K562 (cell line): ENCODE results near the gene DSP. TPM values are rescaled to one million over a fixed set of nuclear protein-coding genes. Genes with fewer than 3 reads are reported as not detected.

Experiments used
- C11orf30 ChIP-seq: fragments of 450-650 bp; IDR thresholded peaks from 2 replicates; pipeline ENCODE4 v1.6.1; 2016; ENCODE audit warnings: low read depth, mild to moderate bottlenecking
- CBX1 ChIP-seq: sonication (generic); IDR thresholded peaks from 2 replicates; pipeline ENCODE4 v1.6.1; 2016; ENCODE audit warnings: antibody characterized with exemption, low read depth, mild to moderate bottlenecking
- CBX8 ChIP-seq: fragments of 200-600 bp; sonication (generic); IDR thresholded peaks from 2 replicates; pipeline ENCODE4 v1.6.1; 2012; ENCODE audit warnings: borderline replicate concordance, mixed run types, low read depth, mild to moderate bottlenecking, moderate library complexity, mixed read lengths, low read length, control low read depth, inconsistent platforms; ENCODE audit not compliant: poor library complexity, severe bottlenecking; ENCODE audit errors: extremely low read depth
- HOXB6 ChIP-seq: fragments of 250-450 bp; sonication (Bioruptor Pico); IDR thresholded peaks from 2 replicates; pipeline ENCODE4 v1.5.1; 2022; ENCODE audit warnings: mild to moderate bottlenecking, borderline replicate concordance
- KLF6 ChIP-seq: fragments of 250-450 bp; sonication (Bioruptor Pico); IDR thresholded peaks from 2 replicates; pipeline ENCODE4 v1.4.0; 2020; ENCODE audit warnings: mild to moderate bottlenecking, moderate library complexity, borderline replicate concordance
- MEIS2 ChIP-seq: fragments of 450-650 bp; IDR thresholded peaks from 2 replicates; pipeline ENCODE4 v1.6.1; 2014; ENCODE audit warnings: mild to moderate bottlenecking; ENCODE audit not compliant: partially characterized antibody
- MXI1 ChIP-seq: IDR thresholded peaks from 2 replicates; pipeline ENCODE4 v1.6.1; 2011; ENCODE audit warnings: low read depth, mild to moderate bottlenecking, improper control_type of control experiment, low read length
- OTX1 ChIP-seq: fragments of 450-650 bp; formaldehyde crosslinking; IDR thresholded peaks from 2 replicates; pipeline ENCODE4 v1.4.0; 2022; ENCODE audit warnings: mild to moderate bottlenecking
- PURB ChIP-seq: sonication (generic); formaldehyde crosslinking; IDR thresholded peaks from 2 replicates; pipeline ENCODE4 v1.9.0; 2021; ENCODE audit warnings: low read depth, mild to moderate bottlenecking, missing genetic modification reagents
- PYGO2 ChIP-seq: fragments of 450-650 bp; IDR thresholded peaks from 2 replicates; pipeline ENCODE4 v1.6.1; 2016; ENCODE audit warnings: mild to moderate bottlenecking, missing genetic modification characterization, moderate library complexity, missing compliant biosample characterization
- RBM34 ChIP-seq: fragments of 200-400 bp; formaldehyde crosslinking; IDR thresholded peaks from 2 replicates; pipeline ENCODE4 v1.6.1; 2018; ENCODE audit warnings: low read length, borderline replicate concordance; ENCODE audit not compliant: insufficient read depth
- RFX1 ChIP-seq: fragments of 450-650 bp; IDR thresholded peaks from 2 replicates; pipeline ENCODE4 v1.6.1; 2016; ENCODE audit warnings: mild to moderate bottlenecking, moderate library complexity
- WHSC1 ChIP-seq: IDR thresholded peaks from one replicate; pipeline ENCODE4 v1.6.1; 2012; ENCODE audit warnings: low read length, control low read depth, inconsistent platforms
- ZBTB5 ChIP-seq: fragments of 450-650 bp; IDR thresholded peaks from 2 replicates; pipeline ENCODE4 v1.6.1; 2017; ENCODE audit warnings: antibody characterized with exemption
- polyA plus RNA-seq, 8 experiments: library from polyadenylated mRNA; depleted of rRNA in 4 of 8; stranded (reverse) in 5 of 8; unstranded in 3 of 8; fragments of >200 nt; fragmentation: Nextera tagmentation in 2 of 8; fragmentation: Illumina TruSeq in 1 of 8; extraction: Ambion mirVana in 2 of 8; extraction: Trizol in 1 of 8; gene quantifications; 2 replicates each; pipeline versions ENCODE4 v1.2.1 to v1.2.3, GENCODE V29; 2011 to 2014; ENCODE audit warnings: inconsistent platforms in 1 of 8, missing spikeins in 1 of 8
- total RNA-seq, 7 experiments: library from RNA; depleted of rRNA in 6 of 7; stranded (reverse); fragments of >200 nt in 6 of 7; fragmentation: Illumina TruSeq in 2 of 7; extraction: Trizol in 2 of 7; gene quantifications; 2 replicates each; pipeline versions ENCODE4 v1.2.1 to v1.2.3, GENCODE V29; 2011 to 2021; ENCODE audit warnings: low replicate concordance in 1 of 7
- TF ChIP-seq, protein P1 (sequence below): fragments of 450-650 bp; formaldehyde crosslinking; IDR thresholded peaks from 2 replicates; pipeline ENCODE4 v1.4.0; 2022; ENCODE audit warnings: missing genetic modification characterization
- TF ChIP-seq, protein P2 (sequence below): fragments of 250-450 bp; sonication (Bioruptor Pico); IDR thresholded peaks from 2 replicates; pipeline ENCODE4 v1.8.0; 2022; ENCODE audit warnings: moderate library complexity, mild to moderate bottlenecking, inconsistent platforms
- TF ChIP-seq, protein P3 (sequence below): fragments of 250-450 bp; sonication (Bioruptor Pico); IDR thresholded peaks from 2 replicates; pipeline ENCODE4 v1.4.0; 2020; ENCODE audit warnings: borderline replicate concordance
- TF ChIP-seq, protein P4 (sequence below): fragments of 250-450 bp; sonication (Bioruptor Pico); IDR thresholded peaks from 2 replicates; pipeline ENCODE4 v1.4.0; 2020; ENCODE audit warnings: mild to moderate bottlenecking, moderate library complexity

DSP gene
- total and polyA plus RNA-seq, 9 of the 15 experiments (the other 6 are each of a cell fraction or from before 2014, with no cell fraction given) = under 0.01 to 0.24 (median 0.03) TPM; not detected in 2

DNA sequence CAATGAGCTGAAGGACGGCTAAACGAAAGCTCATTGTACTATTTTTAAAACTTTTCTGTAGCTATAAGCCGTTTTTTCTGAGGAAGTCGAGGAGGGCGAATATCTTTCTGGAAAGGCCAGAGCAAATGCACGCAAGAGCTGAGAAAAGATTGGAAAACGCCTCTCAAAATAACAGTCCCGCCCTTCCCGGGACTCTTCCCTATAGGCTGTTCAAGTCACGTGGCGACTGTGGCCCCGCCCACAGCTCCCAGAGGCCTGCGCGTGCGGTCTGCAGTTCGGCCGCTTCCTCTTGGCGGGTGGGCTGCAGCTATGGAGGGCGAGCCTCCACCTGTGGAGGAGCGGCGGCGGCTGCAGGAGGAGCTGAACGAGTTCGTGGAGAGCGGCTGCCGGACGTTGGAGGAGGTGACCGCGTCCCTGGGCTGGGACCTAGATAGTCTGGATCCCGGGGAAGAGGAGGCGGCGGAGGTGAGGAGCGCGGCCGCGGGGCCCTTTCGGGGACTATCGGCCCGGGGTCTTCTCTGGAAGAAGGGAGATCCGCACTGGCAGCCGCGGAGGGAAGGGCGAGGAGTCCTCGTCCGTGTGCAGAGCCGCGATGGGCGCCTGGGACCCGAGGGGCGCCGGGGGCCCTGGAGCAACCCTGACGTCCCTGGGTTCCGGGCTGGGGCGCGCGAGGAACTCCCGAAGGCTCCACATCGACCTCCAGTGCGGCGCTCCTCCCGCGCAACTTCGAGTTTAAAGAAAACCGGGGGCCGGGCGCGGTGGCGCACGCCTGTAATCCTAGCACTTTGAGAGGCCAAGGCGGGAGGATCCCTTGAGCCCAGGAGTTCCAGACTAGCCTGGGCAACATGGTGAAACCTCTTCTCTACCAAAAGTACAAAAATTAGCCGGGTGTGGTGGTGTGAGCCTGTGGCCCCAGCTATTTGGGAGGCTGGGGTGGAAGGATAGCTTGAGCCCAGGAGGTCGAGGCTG is 48.8 kb downstream of the DSP start, which contains the start of gene SNRNP48 (continued):
- TF ChIP-seq, protein P1, sequence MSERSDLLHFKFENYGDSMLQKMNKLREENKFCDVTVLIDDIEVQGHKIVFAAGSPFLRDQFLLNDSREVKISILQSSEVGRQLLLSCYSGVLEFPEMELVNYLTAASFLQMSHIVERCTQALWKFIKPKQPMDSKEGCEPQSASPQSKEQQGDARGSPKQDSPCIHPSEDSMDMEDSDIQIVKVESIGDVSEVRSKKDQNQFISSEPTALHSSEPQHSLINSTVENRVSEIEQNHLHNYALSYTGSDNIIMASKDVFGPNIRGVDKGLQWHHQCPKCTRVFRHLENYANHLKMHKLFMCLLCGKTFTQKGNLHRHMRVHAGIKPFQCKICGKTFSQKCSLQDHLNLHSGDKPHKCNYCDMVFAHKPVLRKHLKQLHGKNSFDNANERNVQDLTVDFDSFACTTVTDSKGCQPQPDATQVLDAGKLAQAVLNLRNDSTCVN (CRISPR knock-in tag) = no peak
- TF ChIP-seq C11orf30 = no peak
- TF ChIP-seq, protein P2, sequence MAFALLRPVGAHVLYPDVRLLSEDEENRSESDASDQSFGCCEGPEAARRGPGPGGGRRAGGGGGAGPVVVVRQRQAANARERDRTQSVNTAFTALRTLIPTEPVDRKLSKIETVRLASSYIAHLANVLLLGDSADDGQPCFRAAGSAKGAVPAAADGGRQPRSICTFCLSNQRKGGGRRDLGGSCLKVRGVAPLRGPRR = no peak
- TF ChIP-seq RFX1 = no peak
- TF ChIP-seq WHSC1 = no peak
- 0 out of 2 replicates have a peak, but pooled peaks have one; percentile 21 for TF ChIP-seq KLF6 (CRISPR knock-in tag)
- TF ChIP-seq ZBTB5 = no peak
- TF ChIP-seq, protein P3, sequence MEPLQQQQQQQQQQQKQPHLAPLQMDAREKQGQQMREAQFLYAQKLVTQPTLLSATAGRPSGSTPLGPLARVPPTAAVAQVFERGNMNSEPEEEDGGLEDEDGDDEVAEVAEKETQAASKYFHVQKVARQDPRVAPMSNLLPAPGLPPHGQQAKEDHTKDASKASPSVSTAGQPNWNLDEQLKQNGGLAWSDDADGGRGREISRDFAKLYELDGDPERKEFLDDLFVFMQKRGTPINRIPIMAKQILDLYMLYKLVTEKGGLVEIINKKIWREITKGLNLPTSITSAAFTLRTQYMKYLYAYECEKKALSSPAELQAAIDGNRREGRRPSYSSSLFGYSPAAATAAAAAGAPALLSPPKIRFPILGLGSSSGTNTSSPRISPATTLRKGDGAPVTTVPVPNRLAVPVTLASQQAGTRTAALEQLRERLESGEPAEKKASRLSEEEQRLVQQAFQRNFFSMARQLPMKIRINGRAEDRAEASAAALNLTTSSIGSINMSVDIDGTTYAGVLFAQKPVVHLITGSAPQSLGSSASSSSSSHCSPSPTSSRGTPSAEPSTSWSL (CRISPR knock-in tag) = no peak
- TF ChIP-seq, protein P4, sequence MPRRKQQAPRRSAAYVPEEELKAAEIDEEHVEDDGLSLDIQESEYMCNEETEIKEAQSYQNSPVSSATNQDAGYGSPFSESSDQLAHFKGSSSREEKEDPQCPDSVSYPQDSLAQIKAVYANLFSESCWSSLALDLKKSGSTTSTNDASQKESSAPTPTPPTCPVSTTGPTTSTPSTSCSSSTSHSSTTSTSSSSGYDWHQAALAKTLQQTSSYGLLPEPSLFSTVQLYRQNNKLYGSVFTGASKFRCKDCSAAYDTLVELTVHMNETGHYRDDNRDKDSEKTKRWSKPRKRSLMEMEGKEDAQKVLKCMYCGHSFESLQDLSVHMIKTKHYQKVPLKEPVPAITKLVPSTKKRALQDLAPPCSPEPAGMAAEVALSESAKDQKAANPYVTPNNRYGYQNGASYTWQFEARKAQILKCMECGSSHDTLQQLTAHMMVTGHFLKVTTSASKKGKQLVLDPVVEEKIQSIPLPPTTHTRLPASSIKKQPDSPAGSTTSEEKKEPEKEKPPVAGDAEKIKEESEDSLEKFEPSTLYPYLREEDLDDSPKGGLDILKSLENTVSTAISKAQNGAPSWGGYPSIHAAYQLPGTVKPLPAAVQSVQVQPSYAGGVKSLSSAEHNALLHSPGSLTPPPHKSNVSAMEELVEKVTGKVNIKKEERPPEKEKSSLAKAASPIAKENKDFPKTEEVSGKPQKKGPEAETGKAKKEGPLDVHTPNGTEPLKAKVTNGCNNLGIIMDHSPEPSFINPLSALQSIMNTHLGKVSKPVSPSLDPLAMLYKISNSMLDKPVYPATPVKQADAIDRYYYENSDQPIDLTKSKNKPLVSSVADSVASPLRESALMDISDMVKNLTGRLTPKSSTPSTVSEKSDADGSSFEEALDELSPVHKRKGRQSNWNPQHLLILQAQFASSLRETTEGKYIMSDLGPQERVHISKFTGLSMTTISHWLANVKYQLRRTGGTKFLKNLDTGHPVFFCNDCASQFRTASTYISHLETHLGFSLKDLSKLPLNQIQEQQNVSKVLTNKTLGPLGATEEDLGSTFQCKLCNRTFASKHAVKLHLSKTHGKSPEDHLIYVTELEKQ (CRISPR knock-in tag) = no peak
- TF ChIP-seq HOXB6 (CRISPR knock-in tag) = no peak
- peak; percentile 28 for TF ChIP-seq MEIS2
- TF ChIP-seq RBM34 = no peak
- no peak for TF ChIP-seq PURB (CRISPR knock-in tag)
- no peak for TF ChIP-seq OTX1 (CRISPR knock-in tag)
- TF ChIP-seq MXI1 = no peak
- peak; percentile 86 for TF ChIP-seq CBX1
- TF ChIP-seq CBX8 = no peak
- no peak for TF ChIP-seq PYGO2 (tag)
